Measurements from ENCODE around the gene SFXN4. TPM values are rescaled to one million over a fixed set of nuclear protein-coding genes. Genes with fewer than 3 reads are reported as not detected.

Gene SFXN4
- total and polyA plus RNA-seq, 2 of the 13 experiments (the other 11 are each of a cell fraction or from before 2014, with no cell fraction given), result 47.7 to 64.9 TPM

DNA sequence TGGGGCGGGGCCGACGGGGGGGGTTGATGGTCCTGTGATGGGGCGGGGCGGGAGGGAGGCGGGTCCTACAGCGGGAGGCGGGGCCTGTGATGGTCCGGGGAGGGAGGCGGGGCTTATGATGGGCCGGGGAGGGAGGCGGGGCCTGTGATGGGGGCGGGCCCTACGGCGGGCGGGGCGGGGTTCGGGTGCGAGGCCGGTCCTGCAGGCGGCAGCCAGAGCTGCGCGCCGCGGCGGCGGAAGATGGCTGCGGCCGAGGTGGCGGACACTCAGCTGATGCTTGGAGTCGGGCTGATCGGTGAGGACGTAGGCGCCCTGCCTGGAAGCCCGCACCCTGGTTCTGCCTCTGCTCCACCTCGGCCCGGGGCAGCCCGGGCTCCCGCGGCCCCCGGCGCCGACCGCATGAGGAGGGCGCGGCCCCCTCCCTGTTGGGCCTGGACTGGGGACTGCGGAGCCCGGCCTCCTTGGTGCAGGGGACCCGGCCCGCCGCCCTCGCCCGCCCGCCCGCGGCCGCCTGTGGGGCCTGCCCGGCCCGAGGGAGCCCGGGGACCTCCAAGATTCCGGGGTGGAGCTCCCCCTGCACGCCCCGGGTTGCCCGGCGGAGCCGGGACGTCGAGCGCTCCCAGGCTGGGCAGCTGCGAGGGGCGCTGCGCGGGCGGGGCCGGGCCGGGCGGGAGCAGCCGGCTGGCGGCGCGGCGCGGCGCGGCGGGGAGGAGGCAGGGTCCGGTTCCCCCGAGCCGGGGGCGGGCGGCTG is 61.4 kb downstream of the SFXN4 start, which contains the start of gene DENND10 (continued):
- 0 out of 2 replicates have a peak, but pooled peaks have one; percentile 15 for TF ChIP-seq FOXP4 (CRISPR knock-in tag; IDR thresholded peaks at IDR 0.05)
- no peak for TF ChIP-seq ZNF883 (CRISPR knock-in tag; IDR thresholded peaks at IDR 0.05; ENCODE audit: not compliant biosample characterization)
- TF ChIP-seq NCOR1 (IDR thresholded peaks at IDR 0.05; ENCODE audit: borderline replicate concordance, low read length), result no peak
- no peak for TF ChIP-seq ZNF256 (CRISPR knock-in tag; conservative IDR thresholded peaks at IDR 0.05)
- no peak for TF ChIP-seq JUNB (CRISPR knock-in tag; IDR thresholded peaks at IDR 0.05; ENCODE audit: borderline replicate concordance)
- TF ChIP-seq EHMT2 (IDR thresholded peaks at IDR 0.05; ENCODE audit: borderline replicate concordance, low read depth, low read length), result no peak
- TF ChIP-seq NR1H2 (CRISPR knock-in tag; IDR thresholded peaks at IDR 0.05; ENCODE audit: borderline replicate concordance, low read depth), result no peak
- TF ChIP-seq, protein P1, sequence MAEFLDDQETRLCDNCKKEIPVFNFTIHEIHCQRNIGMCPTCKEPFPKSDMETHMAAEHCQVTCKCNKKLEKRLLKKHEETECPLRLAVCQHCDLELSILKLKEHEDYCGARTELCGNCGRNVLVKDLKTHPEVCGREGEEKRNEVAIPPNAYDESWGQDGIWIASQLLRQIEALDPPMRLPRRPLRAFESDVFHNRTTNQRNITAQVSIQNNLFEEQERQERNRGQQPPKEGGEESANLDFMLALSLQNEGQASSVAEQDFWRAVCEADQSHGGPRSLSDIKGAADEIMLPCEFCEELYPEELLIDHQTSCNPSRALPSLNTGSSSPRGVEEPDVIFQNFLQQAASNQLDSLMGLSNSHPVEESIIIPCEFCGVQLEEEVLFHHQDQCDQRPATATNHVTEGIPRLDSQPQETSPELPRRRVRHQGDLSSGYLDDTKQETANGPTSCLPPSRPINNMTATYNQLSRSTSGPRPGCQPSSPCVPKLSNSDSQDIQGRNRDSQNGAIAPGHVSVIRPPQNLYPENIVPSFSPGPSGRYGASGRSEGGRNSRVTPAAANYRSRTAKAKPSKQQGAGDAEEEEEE (CRISPR knock-in tag; IDR thresholded peaks at IDR 0.05; ENCODE audit: borderline replicate concordance), result no peak
- no peak for TF ChIP-seq RNF2 (conservative IDR thresholded peaks at IDR 0.05; ENCODE audit: low read depth)
- TF ChIP-seq, protein P2, sequence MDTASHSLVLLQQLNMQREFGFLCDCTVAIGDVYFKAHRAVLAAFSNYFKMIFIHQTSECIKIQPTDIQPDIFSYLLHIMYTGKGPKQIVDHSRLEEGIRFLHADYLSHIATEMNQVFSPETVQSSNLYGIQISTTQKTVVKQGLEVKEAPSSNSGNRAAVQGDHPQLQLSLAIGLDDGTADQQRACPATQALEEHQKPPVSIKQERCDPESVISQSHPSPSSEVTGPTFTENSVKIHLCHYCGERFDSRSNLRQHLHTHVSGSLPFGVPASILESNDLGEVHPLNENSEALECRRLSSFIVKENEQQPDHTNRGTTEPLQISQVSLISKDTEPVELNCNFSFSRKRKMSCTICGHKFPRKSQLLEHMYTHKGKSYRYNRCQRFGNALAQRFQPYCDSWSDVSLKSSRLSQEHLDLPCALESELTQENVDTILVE (CRISPR knock-in tag; IDR thresholded peaks at IDR 0.05), result no peak
- no peak for TF ChIP-seq CENPBD1 (CRISPR knock-in tag; IDR thresholded peaks at IDR 0.05; ENCODE audit: borderline replicate concordance, low read depth)
- TF ChIP-seq ZNF660 (CRISPR knock-in tag; IDR thresholded peaks at IDR 0.05; ENCODE audit: borderline replicate concordance, low read depth), result no peak
- peak; percentile 94 for TF ChIP-seq ZFY (CRISPR knock-in tag; IDR thresholded peaks at IDR 0.05)
- no peak for TF ChIP-seq PAX8 (CRISPR knock-in tag; IDR thresholded peaks at IDR 0.05; ENCODE audit: borderline replicate concordance)
- no peak for TF ChIP-seq ATAD3A (CRISPR knock-in tag; IDR thresholded peaks at IDR 0.05)
- no peak for TF ChIP-seq MXI1 (IDR thresholded peaks at IDR 0.05; ENCODE audit: borderline replicate concordance, low read depth, low read length)
- TF ChIP-seq TCF7 (IDR thresholded peaks at IDR 0.05; ENCODE audit: low read depth), result no peak
- no peak for TF ChIP-seq GATAD2A (CRISPR knock-in tag; IDR thresholded peaks at IDR 0.05)
- peak; percentile 88 for TF ChIP-seq ZNF563 (CRISPR knock-in tag; IDR thresholded peaks at IDR 0.05)
- TF ChIP-seq ZBTB39 (CRISPR knock-in tag; IDR thresholded peaks at IDR 0.05), result no peak
- no peak for TF ChIP-seq ZNF879 (CRISPR knock-in tag; IDR thresholded peaks at IDR 0.05)
- no peak for TF ChIP-seq ZNF235 (CRISPR knock-in tag; IDR thresholded peaks at IDR 0.05; ENCODE audit: borderline replicate concordance)
- TF ChIP-seq ZKSCAN1 (IDR thresholded peaks at IDR 0.05; ENCODE audit: low read length), result no peak
